OCI-LY7 (cell line): ENCODE results near the gene CFAP65.

ENCODE experiments used
- EZH2phosphoT487 ChIP-seq: fragments of 200-600 bp; sonication (generic); IDR thresholded peaks from 2 replicates; pipeline ENCODE4 v1.6.1; 2018; ENCODE audit warnings: low read depth, borderline replicate concordance, mild to moderate bottlenecking, mixed run types, antibody characterized with exemption, low read length, moderate library complexity, mixed read lengths
- TF ChIP-seq, protein P1 (sequence below): fragments of 200-600 bp; sonication (generic); conservative IDR thresholded peaks from 2 replicates; pipeline ENCODE4 v1.5.1; 2014; ENCODE audit warnings: mild to moderate bottlenecking, antibody characterized with exemption, low read length, moderate library complexity, mixed read lengths

DNA sequence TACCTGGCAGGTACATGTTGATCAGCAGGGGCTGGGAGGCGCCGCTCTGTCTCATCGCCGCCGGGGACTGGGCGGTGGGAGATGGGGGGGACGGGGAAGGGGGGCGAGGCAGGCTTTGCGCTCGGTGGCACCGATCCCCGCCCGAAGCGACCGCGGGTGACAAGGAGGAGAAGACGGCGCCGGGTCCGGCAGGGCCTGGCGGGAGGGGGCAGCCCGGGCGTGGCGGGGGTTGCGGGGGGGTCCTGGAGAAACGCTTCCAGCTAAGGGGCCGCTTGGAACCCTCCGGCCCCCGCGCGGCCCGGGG lies 56.3 kb downstream of the CFAP65 start, which contains the start of gene FEV:
- TF ChIP-seq EZH2phosphoT487: no peak
- TF ChIP-seq, protein P1, sequence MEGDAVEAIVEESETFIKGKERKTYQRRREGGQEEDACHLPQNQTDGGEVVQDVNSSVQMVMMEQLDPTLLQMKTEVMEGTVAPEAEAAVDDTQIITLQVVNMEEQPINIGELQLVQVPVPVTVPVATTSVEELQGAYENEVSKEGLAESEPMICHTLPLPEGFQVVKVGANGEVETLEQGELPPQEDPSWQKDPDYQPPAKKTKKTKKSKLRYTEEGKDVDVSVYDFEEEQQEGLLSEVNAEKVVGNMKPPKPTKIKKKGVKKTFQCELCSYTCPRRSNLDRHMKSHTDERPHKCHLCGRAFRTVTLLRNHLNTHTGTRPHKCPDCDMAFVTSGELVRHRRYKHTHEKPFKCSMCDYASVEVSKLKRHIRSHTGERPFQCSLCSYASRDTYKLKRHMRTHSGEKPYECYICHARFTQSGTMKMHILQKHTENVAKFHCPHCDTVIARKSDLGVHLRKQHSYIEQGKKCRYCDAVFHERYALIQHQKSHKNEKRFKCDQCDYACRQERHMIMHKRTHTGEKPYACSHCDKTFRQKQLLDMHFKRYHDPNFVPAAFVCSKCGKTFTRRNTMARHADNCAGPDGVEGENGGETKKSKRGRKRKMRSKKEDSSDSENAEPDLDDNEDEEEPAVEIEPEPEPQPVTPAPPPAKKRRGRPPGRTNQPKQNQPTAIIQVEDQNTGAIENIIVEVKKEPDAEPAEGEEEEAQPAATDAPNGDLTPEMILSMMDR: no peak
